HEK293 (cell line): ENCODE measurements around the gene EYS.

Experiments used
- CTCF ChIA-PET: fragments of 350-600 bp; formaldehyde crosslinking; extraction: SDS; loops from one replicate; lab custom pipeline; 2021; ENCODE audit warnings: antibody characterized with exemption; lab: Yijun Ruan, JAX
- POLR2A ChIA-PET: fragments of 300-600 bp; formaldehyde crosslinking; extraction: SDS; loops from one replicate; lab custom pipeline; 2020; ENCODE audit warnings: antibody characterized with exemption, inconsistent platforms; lab: Yijun Ruan, JAX
- H3K27ac ChIP-seq: fragments of 200-500 bp; sonication (Bioruptor generic); 2 replicates; pipeline ENCODE4 v1.5.1; 2014; ENCODE audit warnings: low read depth, low read length, control low read depth, inconsistent platforms; ENCODE audit errors: extremely low read depth
- H3K36me3 ChIP-seq, 2 experiments: fragments of 200-500 bp in 1 of 2; sonication (Bioruptor generic) in 1 of 2; 1 replicate in 1 of 2; 2 replicates in 1 of 2; pipeline ENCODE4 v1.5.1; 2014 to 2017; ENCODE audit warnings: inconsistent platforms in 2 of 2, low read length in 2 of 2; ENCODE audit not compliant: control insufficient read depth in 2 of 2, insufficient read depth in 1 of 2
- H3K4me1 ChIP-seq: fragments of 200-500 bp; sonication (Bioruptor generic); 2 replicates; pipeline ENCODE4 v1.5.1; 2014; ENCODE audit warnings: mild to moderate bottlenecking, low read length, inconsistent platforms; ENCODE audit not compliant: control insufficient read depth, insufficient read depth
- H3K4me3 ChIP-seq: 2 replicates; pipeline ENCODE4 v1.5.1; 2011; ENCODE audit warnings: low read depth, mild to moderate bottlenecking, control low read depth, low read length, moderate library complexity
- H3K9me3 ChIP-seq: fragments of 200-500 bp; sonication (Bioruptor generic); 2 replicates; pipeline ENCODE4 v1.5.1; 2014; ENCODE audit warnings: low read depth, low read length, inconsistent platforms; ENCODE audit not compliant: control insufficient read depth, insufficient read depth
- BCL11A ChIP-seq: fragments of 450-650 bp; formaldehyde crosslinking; IDR thresholded peaks from 2 replicates; pipeline ENCODE4 v1.5.1; 2016; ENCODE audit warnings: low read depth, missing biosample characterization, missing genetic modification characterization
- HOXA7 ChIP-seq: sonication (generic); formaldehyde crosslinking; IDR thresholded peaks from 2 replicates; pipeline ENCODE4 v1.8.1; 2022; ENCODE audit warnings: missing genetic modification reagents, borderline replicate concordance
- HOXC10 ChIP-seq: sonication (generic); formaldehyde crosslinking; IDR thresholded peaks from 2 replicates; pipeline ENCODE4 v1.8.1; 2023; ENCODE audit warnings: mild to moderate bottlenecking, missing genetic modification reagents
- KLF8 ChIP-seq: fragments of 450-650 bp; formaldehyde crosslinking; IDR thresholded peaks from 2 replicates; pipeline ENCODE4 v1.5.1; 2016; ENCODE audit warnings: missing biosample characterization, missing genetic modification characterization
- SETDB1 ChIP-seq: IDR thresholded peaks from one replicate; pipeline ENCODE4 v1.6.1; 2017; ENCODE audit warnings: mild to moderate bottlenecking, low read length, moderate library complexity, mixed read lengths; ENCODE audit not compliant: insufficient read length
- ZEB2 ChIP-seq: fragments of 450-650 bp; formaldehyde crosslinking; IDR thresholded peaks from 2 replicates; pipeline ENCODE4 v1.5.1; 2016; ENCODE audit warnings: missing biosample characterization, missing genetic modification characterization
- ZNF132 ChIP-seq: fragments of 450-650 bp; formaldehyde crosslinking; IDR thresholded peaks from 2 replicates; pipeline ENCODE4 v1.5.1; 2017; ENCODE audit warnings: missing biosample characterization, missing genetic modification characterization, borderline replicate concordance
- ZNF140 ChIP-seq: fragments of 450-650 bp; formaldehyde crosslinking; IDR thresholded peaks from 2 replicates; pipeline ENCODE4 v1.5.1; 2016; ENCODE audit warnings: missing biosample characterization, missing genetic modification characterization
- ZNF184 ChIP-seq: fragments of 450-650 bp; IDR thresholded peaks from 2 replicates; pipeline ENCODE4 v1.5.1; 2018; ENCODE audit warnings: missing biosample characterization, mild to moderate bottlenecking, missing genetic modification characterization
- ZNF19 ChIP-seq: fragments of 450-650 bp; formaldehyde crosslinking; IDR thresholded peaks from 2 replicates; pipeline ENCODE4; 2016; ENCODE audit warnings: missing biosample characterization, missing genetic modification characterization, low read depth
- ZNF2 ChIP-seq: fragments of 450-650 bp; formaldehyde crosslinking; IDR thresholded peaks from 2 replicates; pipeline ENCODE4 v1.5.1; 2016; ENCODE audit warnings: missing biosample characterization, missing genetic modification characterization
- ZNF202 ChIP-seq: fragments of 450-650 bp; formaldehyde crosslinking; IDR thresholded peaks from 2 replicates; pipeline ENCODE4 v1.5.1; 2016; ENCODE audit warnings: missing biosample characterization, missing genetic modification characterization, borderline replicate concordance
- ZNF248 ChIP-seq: fragments of 450-650 bp; formaldehyde crosslinking; IDR thresholded peaks from 2 replicates; pipeline ENCODE4 v1.5.1; 2017; ENCODE audit warnings: missing biosample characterization, missing genetic modification characterization
- ZNF302 ChIP-seq: fragments of 450-650 bp; formaldehyde crosslinking; IDR thresholded peaks from 2 replicates; pipeline ENCODE4 v1.5.1; 2016; ENCODE audit warnings: missing biosample characterization, missing genetic modification characterization, low read depth
- ZNF335 ChIP-seq: fragments of 450-650 bp; formaldehyde crosslinking; conservative IDR thresholded peaks from 2 replicates; pipeline ENCODE4 v1.5.1; 2016; ENCODE audit warnings: missing biosample characterization, missing genetic modification characterization
- ZNF354C ChIP-seq: fragments of 450-650 bp; formaldehyde crosslinking; IDR thresholded peaks from 2 replicates; pipeline ENCODE4 v1.5.1; 2016; ENCODE audit warnings: missing biosample characterization, missing genetic modification characterization, low read depth, borderline replicate concordance
- ZNF404 ChIP-seq: fragments of 450-650 bp; formaldehyde crosslinking; IDR thresholded peaks from 2 replicates; pipeline ENCODE4 v1.5.1; 2017; ENCODE audit warnings: missing biosample characterization, missing genetic modification characterization
- ZNF426 ChIP-seq: fragments of 450-650 bp; formaldehyde crosslinking; IDR thresholded peaks from 2 replicates; pipeline ENCODE4 v1.5.1; 2017; ENCODE audit warnings: missing biosample characterization, missing genetic modification characterization, mild to moderate bottlenecking, inconsistent platforms, moderate library complexity
- ZNF501 ChIP-seq: fragments of 450-650 bp; formaldehyde crosslinking; IDR thresholded peaks from 2 replicates; pipeline ENCODE4 v1.5.1; 2016; ENCODE audit warnings: missing biosample characterization, missing genetic modification characterization
- ZNF510 ChIP-seq: fragments of 450-650 bp; formaldehyde crosslinking; IDR thresholded peaks from 2 replicates; pipeline ENCODE4 v1.5.1; 2018; ENCODE audit warnings: mild to moderate bottlenecking, missing genetic modification characterization, missing biosample characterization; ENCODE audit not compliant: insufficient replicate concordance
- ZNF561 ChIP-seq: fragments of 450-650 bp; IDR thresholded peaks from 2 replicates; pipeline ENCODE4 v1.5.1; 2018; ENCODE audit warnings: missing biosample characterization, missing genetic modification characterization, borderline replicate concordance
- ZNF645 ChIP-seq: fragments of 450-650 bp; formaldehyde crosslinking; IDR thresholded peaks from 2 replicates; pipeline ENCODE4; 2016; ENCODE audit warnings: missing biosample characterization, missing genetic modification characterization
- ZNF701 ChIP-seq: fragments of 450-650 bp; formaldehyde crosslinking; IDR thresholded peaks from 2 replicates; pipeline ENCODE4 v1.5.1; 2016; ENCODE audit warnings: missing biosample characterization, missing genetic modification characterization
- ZNF707 ChIP-seq: fragments of 450-650 bp; formaldehyde crosslinking; IDR thresholded peaks from 2 replicates; pipeline ENCODE4 v1.5.1; 2016; ENCODE audit warnings: missing biosample characterization, missing genetic modification characterization
- ZNF747 ChIP-seq: fragments of 450-650 bp; formaldehyde crosslinking; IDR thresholded peaks from 2 replicates; pipeline ENCODE4 v1.5.1; 2016; ENCODE audit warnings: missing biosample characterization, missing genetic modification characterization
- ZNF777 ChIP-seq: fragments of 450-650 bp; formaldehyde crosslinking; IDR thresholded peaks from 2 replicates; pipeline ENCODE4 v1.5.1; 2017; ENCODE audit warnings: missing biosample characterization, missing genetic modification characterization, borderline replicate concordance
- ZNF791 ChIP-seq: fragments of 450-650 bp; formaldehyde crosslinking; IDR thresholded peaks from 2 replicates; pipeline ENCODE4 v1.5.1; 2016; ENCODE audit warnings: missing biosample characterization, missing genetic modification characterization
- ZNF792 ChIP-seq: fragments of 450-650 bp; formaldehyde crosslinking; IDR thresholded peaks from 2 replicates; pipeline ENCODE4 v1.5.1; 2016; ENCODE audit warnings: missing biosample characterization, missing genetic modification characterization
- ZSCAN16 ChIP-seq: fragments of 450-650 bp; formaldehyde crosslinking; IDR thresholded peaks from 2 replicates; pipeline ENCODE4 v1.5.1; 2016; ENCODE audit warnings: missing biosample characterization, missing genetic modification characterization
- TF ChIP-seq, protein P1 (sequence below): fragments of 450-650 bp; formaldehyde crosslinking; IDR thresholded peaks from 2 replicates; pipeline ENCODE4 v1.5.1; 2016; ENCODE audit warnings: missing biosample characterization, missing genetic modification characterization
- TF ChIP-seq, protein P2 (sequence below): fragments of 450-650 bp; formaldehyde crosslinking; IDR thresholded peaks from 2 replicates; pipeline ENCODE4 v1.5.1; 2016; ENCODE audit warnings: missing biosample characterization, missing genetic modification characterization
- TF ChIP-seq, protein P3 (sequence below): IDR thresholded peaks from 2 replicates; pipeline ENCODE4 v1.6.1; 2011; ENCODE audit warnings: mild to moderate bottlenecking, low read depth, low read length, borderline replicate concordance
- TF ChIP-seq, protein P4 (sequence below): sonication (generic); formaldehyde crosslinking; IDR thresholded peaks from 2 replicates; pipeline ENCODE4 v1.8.1; 2022; ENCODE audit warnings: mild to moderate bottlenecking, moderate library complexity, missing genetic modification reagents

EYS gene

DNA sequence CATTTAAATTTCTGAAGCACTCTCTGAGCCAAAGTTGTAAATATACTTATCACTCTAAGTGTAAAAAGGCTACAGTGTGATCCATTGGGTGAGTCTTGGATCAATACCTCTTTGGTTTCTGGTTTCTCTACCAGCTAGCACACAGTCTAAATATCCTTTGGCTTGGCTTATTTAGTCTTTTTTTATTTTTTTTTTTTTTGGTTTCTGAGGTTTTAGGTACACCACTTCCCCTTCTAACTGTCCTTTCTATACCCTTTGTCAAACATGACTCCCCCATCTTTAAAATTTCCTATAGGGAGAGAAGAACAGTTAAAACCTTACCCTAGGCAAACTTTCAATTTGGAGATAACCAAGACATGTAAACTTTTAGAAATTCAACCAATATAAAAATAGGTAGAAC is 1692.4 kb downstream of the EYS start:
- ChIA-PET CTCF (interaction anchor here (0.7 to 6.8 kb wide), 2 partner anchors 195 to 318 kb away, joined by 3 to 109 read pairs; no protein-coding TSS in a partner anchor), POLR2A (no interaction called here)
- Histone ChIP-seq H3K4me3 (no peak overlapping the region), H3K4me1 (no peaks in the 10 kb centered on the region), H3K9me3 (no peaks in the 10 kb centered on the region), H3K27ac (no peak overlapping the region), H3K36me3 (no peaks in the 10 kb centered on the region)
- TF ChIP-seq ZNF184 (tag by site-specific recombination) (no peak), ZNF19 (no peak), ZNF792 (tag by site-specific recombination) (no peak), ZSCAN16 (tag by site-specific recombination) (no peak), ZNF561 (tag by site-specific recombination) (no peak), ZNF302 (tag by site-specific recombination) (no peak), ZNF202 (tag by site-specific recombination) (no peak), ZNF777 (tag by site-specific recombination) (no peak), BCL11A (tag by site-specific recombination) (no peak), ZNF747 (tag by site-specific recombination) (no peak), ZNF701 (tag by site-specific recombination) (no peak), HOXA7 (CRISPR knock-in tag) (no peak), ZEB2 (tag by site-specific recombination) (no peak), KLF8 (no peak), ZNF791 (tag by site-specific recombination) (no peak), ZNF404 (no peak), HOXC10 (CRISPR knock-in tag) (no peak), ZNF2 (no peak)
- TF ChIP-seq, protein P1, sequence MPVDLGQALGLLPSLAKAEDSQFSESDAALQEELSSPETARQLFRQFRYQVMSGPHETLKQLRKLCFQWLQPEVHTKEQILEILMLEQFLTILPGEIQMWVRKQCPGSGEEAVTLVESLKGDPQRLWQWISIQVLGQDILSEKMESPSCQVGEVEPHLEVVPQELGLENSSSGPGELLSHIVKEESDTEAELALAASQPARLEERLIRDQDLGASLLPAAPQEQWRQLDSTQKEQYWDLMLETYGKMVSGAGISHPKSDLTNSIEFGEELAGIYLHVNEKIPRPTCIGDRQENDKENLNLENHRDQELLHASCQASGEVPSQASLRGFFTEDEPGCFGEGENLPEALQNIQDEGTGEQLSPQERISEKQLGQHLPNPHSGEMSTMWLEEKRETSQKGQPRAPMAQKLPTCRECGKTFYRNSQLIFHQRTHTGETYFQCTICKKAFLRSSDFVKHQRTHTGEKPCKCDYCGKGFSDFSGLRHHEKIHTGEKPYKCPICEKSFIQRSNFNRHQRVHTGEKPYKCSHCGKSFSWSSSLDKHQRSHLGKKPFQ, result no peak

GRCh38 chr6:64013011-64013410 is 1694.0 kb downstream of the EYS start:
- CTCF ChIA-PET, result interaction anchor here (0.7 to 6.8 kb wide), 10 partner anchors 10 to 485 kb away, joined by 3 to 109 read pairs (median 4); no protein-coding TSS in a partner anchor
- no peak overlapping the region for H3K27ac ChIP-seq
- POLR2A ChIA-PET, result no interaction called here
- H3K36me3 ChIP-seq, result no peaks in the 10 kb centered on the region
- H3K4me1 ChIP-seq, result no peaks in the 10 kb centered on the region
- H3K9me3 ChIP-seq, result no peaks in the 10 kb centered on the region
- H3K4me3 ChIP-seq, result no peak overlapping the region
- TF ChIP-seq ZNF248 (tag by site-specific recombination) (no peak), ZSCAN16 (tag by site-specific recombination) (no peak), ZNF510 (tag by site-specific recombination) (no peak), ZNF707 (no peak), ZNF501 (tag by site-specific recombination) (no peak), ZNF140 (tag by site-specific recombination) (no peak), ZNF426 (no peak), SETDB1 (no peak), ZNF645 (tag by site-specific recombination) (no peak), ZNF354C (tag by site-specific recombination) (no peak), ZNF132 (tag by site-specific recombination) (no peak), ZNF335 (tag by site-specific recombination) (no peak)
- TF ChIP-seq, protein P2, sequence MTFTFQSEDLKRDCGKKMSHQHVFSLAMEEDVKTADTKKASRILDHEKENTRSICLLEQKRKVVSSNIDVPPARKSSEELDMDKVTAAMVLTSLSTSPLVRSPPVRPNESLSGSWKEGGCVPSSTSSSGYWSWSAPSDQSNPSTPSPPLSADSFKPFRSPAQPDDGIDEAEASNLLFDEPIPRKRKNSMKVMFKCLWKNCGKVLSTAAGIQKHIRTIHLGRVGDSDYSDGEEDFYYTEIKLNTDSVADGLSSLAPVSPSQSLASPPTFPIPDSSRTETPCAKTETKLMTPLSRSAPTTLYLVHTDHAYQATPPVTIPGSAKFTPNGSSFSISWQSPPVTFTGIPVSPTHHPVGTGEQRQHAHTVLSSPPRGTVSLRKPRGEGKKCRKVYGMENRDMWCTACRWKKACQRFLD (tag by site-specific recombination), result no peak
- TF ChIP-seq, protein P3, sequence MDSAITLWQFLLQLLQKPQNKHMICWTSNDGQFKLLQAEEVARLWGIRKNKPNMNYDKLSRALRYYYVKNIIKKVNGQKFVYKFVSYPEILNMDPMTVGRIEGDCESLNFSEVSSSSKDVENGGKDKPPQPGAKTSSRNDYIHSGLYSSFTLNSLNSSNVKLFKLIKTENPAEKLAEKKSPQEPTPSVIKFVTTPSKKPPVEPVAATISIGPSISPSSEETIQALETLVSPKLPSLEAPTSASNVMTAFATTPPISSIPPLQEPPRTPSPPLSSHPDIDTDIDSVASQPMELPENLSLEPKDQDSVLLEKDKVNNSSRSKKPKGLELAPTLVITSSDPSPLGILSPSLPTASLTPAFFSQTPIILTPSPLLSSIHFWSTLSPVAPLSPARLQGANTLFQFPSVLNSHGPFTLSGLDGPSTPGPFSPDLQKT, result no peak
- TF ChIP-seq, protein P4, sequence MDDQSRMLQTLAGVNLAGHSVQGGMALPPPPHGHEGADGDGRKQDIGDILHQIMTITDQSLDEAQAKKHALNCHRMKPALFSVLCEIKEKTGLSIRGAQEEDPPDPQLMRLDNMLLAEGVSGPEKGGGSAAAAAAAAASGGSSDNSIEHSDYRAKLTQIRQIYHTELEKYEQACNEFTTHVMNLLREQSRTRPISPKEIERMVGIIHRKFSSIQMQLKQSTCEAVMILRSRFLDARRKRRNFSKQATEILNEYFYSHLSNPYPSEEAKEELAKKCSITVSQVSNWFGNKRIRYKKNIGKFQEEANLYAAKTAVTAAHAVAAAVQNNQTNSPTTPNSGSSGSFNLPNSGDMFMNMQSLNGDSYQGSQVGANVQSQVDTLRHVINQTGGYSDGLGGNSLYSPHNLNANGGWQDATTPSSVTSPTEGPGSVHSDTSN, result no peak
